Activated T-helper 2 cell treated with anti-CD3 and anti-CD28 coated beads, Interferon-gamma antibody, Interleukin-2, Interleukin-4, amounts not matched to agents 10 μg/mL and 5 μg/mL and 100 μg/mL, durations not matched to agents 14 hours and 24 hours and 36 hours (primary cell): ENCODE results near the gene ANP32A. TPM values are rescaled to one million over a fixed set of nuclear protein-coding genes. Genes with fewer than 3 reads are reported as not detected.

ENCODE experiments used
- DNase-seq: peaks from one replicate; pipeline ENCODE4 v3.0.0; 2021; ENCODE audit warnings: low spot score
- H3K27ac Mint-ChIP-seq: one replicate; pipeline ENCODE4 v1.8.0; 2021; ENCODE audit warnings: mixed read lengths
- H3K27me3 Mint-ChIP-seq: one replicate; pipeline ENCODE4 v1.8.0; 2021; ENCODE audit warnings: low read depth, mixed read lengths
- H3K36me3 Mint-ChIP-seq: one replicate; pipeline ENCODE4 v1.8.0; 2021; ENCODE audit warnings: low read depth, mixed read lengths
- H3K4me1 Mint-ChIP-seq: one replicate; pipeline ENCODE4 v1.8.0; 2021; ENCODE audit warnings: low read depth, mixed read lengths
- H3K4me3 Mint-ChIP-seq: one replicate; pipeline ENCODE4 v1.8.0; 2021; ENCODE audit warnings: low read depth, mild to moderate bottlenecking, moderate library complexity, mixed read lengths
- H3K9me3 Mint-ChIP-seq: one replicate; pipeline ENCODE4 v1.8.0; 2021; ENCODE audit warnings: mixed read lengths
- intact Hi-C: fragments of 100-400 bp; cut with micrococcal nuclease; formaldehyde crosslinking; loops from one replicate; pipeline ENCODE4 v1.15.1; 2023
- total RNA-seq: library from RNA; stranded (reverse); gene quantifications from 2 replicates; pipeline ENCODE4 v1.2.3, GENCODE V29; 2022

ANP32A gene
- total RNA-seq, 1 donor from 2014 or later = 259 TPM

GRCh38 chr15:68781766-68782588 lies 38.7 kb downstream of the ANP32A start:
- DNase-seq = no peak
- intact Hi-C loops = loop anchor here (2.0 to 5.0 kb wide), 3 partner anchors 37 to 95 kb away; no protein-coding TSS in a partner anchor
- Mint-ChIP-seq H3K27me3 (no peaks in the 10 kb centered on the region), H3K36me3 (peaks cover 88% of the 10 kb centered on the region), H3K4me1 (peaks cover 40% of the 10 kb centered on the region), H3K9me3 (no peaks in the 10 kb centered on the region), H3K27ac (peak overlapping the region; percentile 49), H3K4me3 (peak overlapping the region; percentile 27)

GRCh38 chr15:68781217-68781616 lies 39.5 kb downstream of the ANP32A start:
- Mint-ChIP-seq H3K9me3 (no peaks in the 10 kb centered on the region), H3K4me1 (peaks cover 40% of the 10 kb centered on the region), H3K36me3 (peaks cover 84% of the 10 kb centered on the region), H3K27ac (peak overlapping the region; percentile 45), H3K27me3 (no peaks in the 10 kb centered on the region), H3K4me3 (no peak overlapping the region)
- intact Hi-C loops = loop anchor here (5.0 kb wide), 1 partner anchor 96 kb away; no protein-coding TSS in a partner anchor
- DNase-seq = no peak

DNA sequence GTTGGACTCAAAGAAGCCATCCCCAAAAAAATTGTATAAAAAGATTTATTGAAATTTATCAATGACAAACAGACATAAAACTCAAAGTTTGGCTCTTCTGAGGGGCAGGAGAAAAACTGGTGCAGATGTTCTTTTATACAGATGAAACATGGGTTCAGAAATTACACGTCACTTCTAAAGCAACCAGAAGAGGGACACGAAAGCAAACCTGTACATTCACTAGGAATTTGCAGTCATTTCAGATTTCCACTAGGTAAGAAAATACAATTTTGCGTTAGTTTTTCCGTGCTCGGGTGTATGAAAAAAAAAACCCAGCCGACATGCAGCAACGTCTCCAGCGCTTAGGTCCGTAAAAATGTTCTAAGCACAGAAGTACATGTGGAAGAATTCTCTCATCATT lies 41.8 kb downstream of the ANP32A start:
- no peak for DNase-seq
- Mint-ChIP-seq H3K4me1 (peaks cover 21% of the 10 kb centered on the region), H3K9me3 (no peaks in the 10 kb centered on the region), H3K27ac (no peak overlapping the region), H3K27me3 (no peaks in the 10 kb centered on the region), H3K36me3 (peaks cover 62% of the 10 kb centered on the region), H3K4me3 (no peak overlapping the region)
- intact Hi-C loops = no loop called here

DNA sequence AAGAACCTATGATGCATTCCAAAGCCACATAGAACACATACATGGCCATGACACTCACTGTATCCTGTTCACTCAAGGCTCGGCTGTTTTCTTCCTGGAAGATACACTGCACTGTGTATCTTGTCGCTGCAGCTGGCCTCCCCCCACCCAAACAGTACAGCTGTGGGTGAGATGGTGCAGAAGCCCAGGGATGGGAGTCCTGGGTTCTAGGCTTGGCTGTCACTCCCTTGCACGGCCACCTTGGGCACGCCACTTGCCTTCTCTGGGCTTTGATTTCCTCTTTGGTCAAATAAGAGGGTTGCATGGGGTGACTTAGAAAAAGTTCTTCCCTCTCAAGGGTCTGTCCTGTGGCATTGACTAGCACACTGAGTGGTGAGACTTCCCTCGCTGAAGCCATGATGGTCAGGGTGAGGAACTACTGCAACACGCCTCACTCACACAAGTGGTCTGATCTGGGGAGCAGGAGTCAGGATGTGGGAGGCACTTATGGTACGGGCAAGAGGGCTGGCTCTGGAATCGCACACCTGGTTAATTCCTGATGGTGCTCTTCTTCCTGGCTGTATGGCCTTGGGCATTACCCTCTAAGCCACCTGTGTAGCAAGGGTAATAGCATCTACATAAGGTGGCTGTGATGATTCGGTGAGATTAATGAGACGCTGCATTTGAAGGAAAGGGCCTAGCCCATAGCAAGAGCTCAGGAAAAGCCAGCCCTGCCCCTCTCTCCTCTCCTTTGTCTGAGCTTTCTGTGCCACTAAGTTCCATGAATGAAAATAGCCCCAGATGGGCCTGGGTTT lies 44.0 kb downstream of the ANP32A start:
- peaks cover under 1% of the 10 kb centered on the region for H3K4me1 Mint-ChIP-seq
- H3K4me3 Mint-ChIP-seq = no peak overlapping the region
- H3K9me3 Mint-ChIP-seq = no peaks in the 10 kb centered on the region
- no peak for DNase-seq
- intact Hi-C loops = no loop called here
- peaks cover 3% of the 10 kb centered on the region for H3K27me3 Mint-ChIP-seq
- H3K36me3 Mint-ChIP-seq = peaks cover 40% of the 10 kb centered on the region
- H3K27ac Mint-ChIP-seq = no peak overlapping the region

- Mint-ChIP-seq H3K4me1 (no peaks in the 10 kb centered on the region), H3K27me3 (peaks cover 3% of the 10 kb centered on the region), H3K27ac (no peak overlapping the region), H3K9me3 (no peaks in the 10 kb centered on the region), H3K4me3 (no peak overlapping the region), H3K36me3 (peaks cover 37% of the 10 kb centered on the region)
- no peak for DNase-seq
- intact Hi-C loops = no loop called here
Observed at GRCh38 chr15:68775671-68776476, 44.8 kb downstream of the ANP32A start.

GRCh38 chr15:68775236-68775577 lies 45.5 kb downstream of the ANP32A start:
- DNase-seq = no peak
- H3K27me3 Mint-ChIP-seq = peaks cover 3% of the 10 kb centered on the region
- no peak overlapping the region for H3K27ac Mint-ChIP-seq
- no peaks in the 10 kb centered on the region for H3K4me1 Mint-ChIP-seq
- H3K36me3 Mint-ChIP-seq = peaks cover 30% of the 10 kb centered on the region
- intact Hi-C loops = no loop called here
- no peaks in the 10 kb centered on the region for H3K9me3 Mint-ChIP-seq
- no peak overlapping the region for H3K4me3 Mint-ChIP-seq

- no peak for DNase-seq
- Mint-ChIP-seq H3K9me3 (no peaks in the 10 kb centered on the region), H3K27me3 (peaks cover 3% of the 10 kb centered on the region), H3K27ac (no peak overlapping the region), H3K36me3 (peaks cover 25% of the 10 kb centered on the region), H3K4me1 (no peaks in the 10 kb centered on the region), H3K4me3 (no peak overlapping the region)
- intact Hi-C loops = no loop called here
Observed at GRCh38 chr15:68774521-68775235, 46.0 kb downstream of the ANP32A start.

GRCh38 chr15:68774120-68774519 lies 46.6 kb downstream of the ANP32A start:
- Mint-ChIP-seq H3K27ac (no peak overlapping the region), H3K36me3 (peaks cover 20% of the 10 kb centered on the region), H3K27me3 (peaks cover 6% of the 10 kb centered on the region), H3K4me3 (no peak overlapping the region), H3K4me1 (no peaks in the 10 kb centered on the region), H3K9me3 (no peaks in the 10 kb centered on the region)
- intact Hi-C loops = no loop called here
- no peak for DNase-seq

DNA sequence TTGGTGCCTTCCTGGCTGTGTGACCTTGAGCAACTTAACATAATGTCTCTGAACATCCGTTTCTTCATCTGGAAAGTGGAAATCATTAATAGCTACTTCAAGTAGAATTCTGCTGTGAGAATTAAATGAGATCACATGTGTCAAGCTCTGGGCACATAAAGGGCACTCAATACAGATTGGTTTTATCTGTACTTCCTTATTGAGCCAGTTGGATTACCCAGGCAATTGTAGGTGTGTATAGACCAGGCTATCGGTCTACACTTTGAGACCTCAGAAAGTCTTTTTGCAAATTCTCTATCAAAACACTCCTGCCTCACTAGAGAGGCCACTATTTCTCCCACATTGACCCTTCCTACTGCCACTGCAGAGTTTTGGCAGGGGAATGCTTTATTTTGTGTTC lies 47.7 kb downstream of the ANP32A start:
- H3K27me3 Mint-ChIP-seq = peaks cover 10% of the 10 kb centered on the region
- H3K4me3 Mint-ChIP-seq = no peak overlapping the region
- no peak overlapping the region for H3K27ac Mint-ChIP-seq
- intact Hi-C loops = no loop called here
- peaks cover 10% of the 10 kb centered on the region for H3K36me3 Mint-ChIP-seq
- no peaks in the 10 kb centered on the region for H3K9me3 Mint-ChIP-seq
- DNase-seq = no peak
- peaks cover 2% of the 10 kb centered on the region for H3K4me1 Mint-ChIP-seq

DNA sequence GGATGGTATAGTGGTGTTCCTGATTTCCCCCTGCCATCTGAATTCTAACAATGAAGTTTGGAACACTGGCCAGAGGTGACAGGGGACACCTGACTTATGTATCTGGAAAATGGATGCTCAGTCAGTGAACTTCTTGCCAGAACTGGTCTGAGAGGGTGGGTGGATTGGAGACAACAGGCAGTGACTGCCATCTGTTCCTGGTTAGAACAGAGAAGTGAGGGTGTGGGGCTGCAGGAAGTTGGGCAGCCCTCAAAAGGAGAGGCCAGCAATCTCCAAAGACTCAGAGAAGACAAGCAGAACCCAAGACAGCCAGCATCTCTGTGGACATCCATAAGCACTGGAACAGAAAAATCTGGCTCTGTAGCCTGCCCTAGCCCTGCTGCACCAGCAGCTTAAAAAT lies 50.5 kb downstream of the ANP32A start:
- no peak for DNase-seq
- Mint-ChIP-seq H3K9me3 (no peaks in the 10 kb centered on the region), H3K27ac (no peak overlapping the region), H3K4me3 (no peak overlapping the region), H3K27me3 (peaks cover 11% of the 10 kb centered on the region), H3K4me1 (peaks cover 2% of the 10 kb centered on the region), H3K36me3 (no peaks in the 10 kb centered on the region)
- intact Hi-C loops = no loop called here

DNA sequence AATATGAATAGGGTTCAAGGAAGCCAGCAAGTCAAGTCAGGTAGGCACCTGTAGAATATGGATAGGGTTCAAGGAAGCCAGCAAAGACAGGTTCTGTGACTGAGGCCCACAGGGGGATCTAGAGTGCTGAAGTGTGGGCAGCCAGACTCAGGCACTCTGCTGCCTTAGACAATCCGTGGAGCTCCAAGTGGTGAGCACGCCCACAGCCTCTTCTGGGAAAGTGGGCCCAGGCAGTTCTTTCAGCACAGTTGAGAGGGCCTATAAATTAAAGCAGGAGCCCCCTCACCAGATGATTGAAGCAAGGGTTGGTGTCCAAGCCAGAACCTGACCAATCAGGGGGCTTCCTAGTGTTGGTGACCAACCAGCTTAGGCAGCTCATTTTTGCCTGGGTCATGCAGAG lies 51.0 kb downstream of the ANP32A start:
- H3K27me3 Mint-ChIP-seq = peaks cover 15% of the 10 kb centered on the region
- intact Hi-C loops = no loop called here

GRCh38 chr15:68768321-68768720 lies 52.4 kb downstream of the ANP32A start:
- Mint-ChIP-seq H3K4me1 (peaks cover 2% of the 10 kb centered on the region), H3K4me3 (no peak overlapping the region), H3K27me3 (peaks cover 20% of the 10 kb centered on the region), H3K9me3 (no peaks in the 10 kb centered on the region), H3K36me3 (no peaks in the 10 kb centered on the region), H3K27ac (no peak overlapping the region)
- DNase-seq = no peak
- intact Hi-C loops = no loop called here

More for the DNA sequence above, 51.0 kb downstream of the ANP32A start:
- Mint-ChIP-seq H3K36me3 (no peaks in the 10 kb centered on the region), H3K9me3 (no peaks in the 10 kb centered on the region), H3K4me3 (no peak overlapping the region), H3K4me1 (peaks cover 2% of the 10 kb centered on the region), H3K27ac (no peak overlapping the region)
- no peak for DNase-seq
